ENCODE results near the gene DEF6. TPM values are rescaled to one million over a fixed set of nuclear protein-coding genes. Genes with fewer than 3 reads are reported as not detected.

DEF6 gene
- total RNA-seq, 1 donor from 2014 or later, result 5.9 TPM

Other genes starting within 250 kb of the DEF6 start
- gene TCP11, start 156.5 kb upstream of the DEF6 start, total RNA-seq, result not detected in 2 replicates
- gene SCUBE3, start 83.9 kb upstream of the DEF6 start, total RNA-seq, result 31.1 and 35.3 TPM in 2 replicates
- 61.2 and 61.7 TPM in 2 replicates for gene ZNF76, start 38.1 kb upstream of the DEF6 start, total RNA-seq
- gene PPARD, start 44.7 kb downstream of the DEF6 start, total RNA-seq, result 13.9 and 14.0 TPM in 2 replicates
- 9.3 and 10.6 TPM in 2 replicates for gene FANCE, start 154.5 kb downstream of the DEF6 start, total RNA-seq
- gene RPL10A, start 170.6 kb downstream of the DEF6 start, total RNA-seq, result 1,416 and 1,451 TPM in 2 replicates
- 42.5 and 43.4 TPM in 2 replicates for gene TEAD3, start 199.3 kb downstream of the DEF6 start, total RNA-seq
- gene TULP1, start 215.1 kb downstream of the DEF6 start, total RNA-seq, result 0.22 TPM in 2 replicates

All from progenitor cell of endocrine pancreas (in vitro differentiated cells).